Renal cortical epithelial cell (primary cell): Measurements from ENCODE around the gene CDH4. TPM values are rescaled to one million over a fixed set of nuclear protein-coding genes. Genes with fewer than 3 reads are reported as not detected.

ENCODE experiments used
- DNase-seq: peaks from one replicate; pipeline ENCODE4 v3.0.0-alpha.2; 2011; ENCODE audit warnings: low read depth
- total RNA-seq: library from RNA; depleted of rRNA; stranded (reverse); fragments of >200 nt; gene quantifications from 2 replicates; pipeline ENCODE4 v1.2.3, GENCODE V29; 2014

The CDH4 gene
- total RNA-seq, 1 donor from 2014 or later, result 6.4 TPM

- DNase-seq, result no peak
Measured at GRCh38 chr20:61706259-61706961, 454.3 kb downstream of the CDH4 start.

GRCh38 chr20:61708891-61709290, 456.8 kb downstream of the CDH4 start:
- no peak for DNase-seq

GRCh38 chr20:61710108-61710507, 458.0 kb downstream of the CDH4 start:
- no peak for DNase-seq

DNA sequence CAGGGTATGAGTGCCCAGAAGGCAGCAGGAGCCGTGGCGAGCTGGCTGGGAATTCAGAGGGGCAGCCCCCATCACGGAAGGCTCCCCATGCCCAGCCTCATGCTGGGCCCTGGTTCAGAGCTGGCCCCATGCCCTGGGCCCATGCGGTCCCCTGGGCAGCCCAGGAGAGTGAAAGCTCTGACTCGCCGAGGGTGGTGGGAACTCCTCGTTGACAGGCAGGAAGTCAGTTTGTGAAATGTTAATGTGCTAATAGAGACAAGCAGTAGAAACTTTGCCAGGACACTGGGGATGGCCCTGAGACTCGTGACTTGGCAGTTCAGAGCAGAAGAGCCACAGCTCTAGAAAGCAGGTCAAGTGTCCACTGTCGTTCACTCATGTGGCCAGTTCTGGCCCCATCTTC, 460.6 kb downstream of the CDH4 start:
- DNase-seq, result no peak

DNA sequence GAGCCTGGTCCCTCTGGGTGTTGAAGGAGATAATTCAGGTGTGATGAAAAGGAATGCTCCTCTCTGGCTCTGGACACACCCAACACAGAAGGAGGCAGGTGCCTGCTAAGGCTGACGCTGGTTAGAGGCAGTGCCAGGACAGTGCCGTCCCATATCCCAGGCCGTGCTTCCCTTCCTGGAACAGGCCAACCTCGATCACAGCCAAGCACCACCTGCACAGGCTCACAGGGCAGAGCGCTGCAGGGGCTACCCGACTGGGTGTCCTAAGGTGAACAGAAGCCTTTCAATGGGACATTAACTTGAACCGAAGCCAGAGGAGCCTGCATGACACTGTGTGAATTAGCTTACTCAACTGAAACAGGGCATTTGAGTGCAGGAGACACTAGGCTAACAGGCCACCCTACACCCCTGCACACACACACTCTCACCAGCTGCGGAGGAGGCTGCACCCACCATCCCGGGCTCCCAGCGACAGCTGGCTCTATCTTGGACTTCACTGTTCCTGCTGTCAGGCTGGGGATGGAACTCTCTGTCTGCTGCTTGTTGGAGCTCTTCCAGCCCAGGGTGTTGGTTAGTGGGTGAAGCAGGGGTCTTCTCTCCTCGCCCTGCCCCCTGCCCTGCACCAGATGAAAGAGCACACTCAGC, 466.4 kb downstream of the CDH4 start:
- no peak for DNase-seq

GRCh38 chr20:61719691-61720347, 467.8 kb downstream of the CDH4 start:
- DNase-seq, result no peak

GRCh38 chr20:61720348-61720696, 468.3 kb downstream of the CDH4 start:
- no peak for DNase-seq

GRCh38 chr20:61722146-61722678, 470.2 kb downstream of the CDH4 start:
- DNase-seq, result no peak

DNA sequence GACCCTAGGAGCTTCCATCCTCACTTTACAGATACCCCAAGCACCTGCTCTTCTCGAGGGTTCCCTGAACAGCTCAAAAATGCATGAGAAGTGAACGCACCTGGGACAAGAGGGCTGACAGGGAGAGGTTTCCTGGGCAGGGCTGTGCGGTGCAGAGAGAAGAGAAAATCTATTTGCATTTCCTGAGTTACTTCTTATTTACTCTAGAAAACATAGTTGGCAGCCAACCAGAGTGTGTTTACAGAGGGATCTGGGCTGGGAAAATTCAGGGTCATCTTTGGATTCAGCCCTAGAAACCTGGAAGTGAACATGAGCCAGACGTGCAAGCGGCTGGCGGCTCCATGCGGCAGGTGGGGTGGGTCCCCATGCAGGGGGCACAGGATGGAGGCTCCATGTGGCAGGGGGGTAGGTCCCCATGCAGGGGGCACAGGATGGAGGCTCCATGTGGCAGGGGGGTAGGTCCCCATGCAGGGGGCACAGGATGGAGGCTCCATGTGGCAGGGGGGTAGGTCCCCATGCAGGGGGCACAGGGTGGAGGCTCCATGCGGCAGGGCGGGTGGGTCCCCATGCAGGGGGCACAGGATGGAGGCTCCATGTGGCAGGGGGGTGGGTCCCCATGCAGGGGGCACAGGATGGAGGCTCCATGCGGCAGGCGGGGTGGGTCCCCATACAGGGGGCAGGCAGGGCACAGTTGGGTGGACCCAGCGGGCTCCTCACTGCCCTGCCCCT, 471.6 kb downstream of the CDH4 start:
- no peak for DNase-seq

- DNase-seq, result no peak
Measured at GRCh38 chr20:61724376-61724775, 472.3 kb downstream of the CDH4 start.

DNA sequence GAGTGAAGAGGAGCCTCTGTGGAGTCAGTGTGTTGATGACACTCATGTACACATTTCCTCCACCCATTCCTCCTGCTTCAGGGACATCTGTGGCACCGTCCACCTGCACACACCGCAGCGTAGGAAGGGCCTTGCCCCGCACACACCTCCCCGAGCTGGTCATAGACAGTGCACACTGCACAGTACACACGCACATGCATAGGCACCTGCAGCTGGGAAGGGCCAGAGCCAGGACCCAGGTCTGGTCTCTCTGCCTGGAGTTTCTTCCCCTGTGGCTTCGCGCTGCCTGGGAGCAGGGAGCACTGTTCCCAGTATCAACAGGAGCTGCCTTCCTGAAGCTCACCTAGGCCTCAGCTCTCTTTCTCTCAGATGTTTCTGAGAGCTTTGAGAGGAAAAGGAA, 473.1 kb downstream of the CDH4 start:
- DNase-seq, result no peak

DNA sequence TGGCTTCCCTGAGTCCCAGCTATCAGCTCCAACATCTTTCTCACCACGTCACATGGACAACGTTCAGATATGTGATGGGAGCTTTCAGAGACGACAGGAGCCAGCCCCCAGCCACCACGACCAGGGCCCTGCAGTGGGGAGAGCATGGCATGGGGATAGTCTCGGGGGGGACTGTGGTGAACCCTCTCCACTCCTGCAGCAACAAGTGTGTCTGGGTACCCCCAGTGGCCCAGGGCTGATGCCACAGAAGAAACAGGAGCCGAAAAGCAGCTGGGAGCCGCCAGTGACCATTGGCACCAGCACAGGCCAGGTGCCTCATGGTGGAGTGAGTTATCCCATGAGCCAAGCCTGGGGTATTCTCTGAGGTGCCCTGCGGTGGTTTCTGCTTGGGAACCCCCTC, 473.9 kb downstream of the CDH4 start:
- no peak for DNase-seq

DNA sequence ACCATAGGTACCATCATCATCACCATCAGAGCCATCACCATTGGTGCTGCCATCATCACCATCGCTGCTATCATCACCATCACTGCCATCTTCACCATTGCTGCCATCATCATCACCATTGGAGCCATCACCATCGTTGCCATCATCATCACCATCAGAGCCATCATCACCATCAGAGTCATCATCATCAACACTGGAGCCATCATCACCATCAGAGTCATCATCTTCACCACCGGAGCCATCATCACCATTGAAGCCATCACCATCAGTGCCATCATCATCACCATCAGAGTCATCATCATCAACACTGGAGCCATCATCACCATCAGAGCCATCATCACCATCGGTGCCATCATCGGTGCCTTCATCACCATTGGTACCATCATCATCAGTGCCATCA, 474.9 kb downstream of the CDH4 start:
- no peak for DNase-seq

GRCh38 chr20:61727761-61728160, 475.7 kb downstream of the CDH4 start:
- DNase-seq, result no peak

DNA sequence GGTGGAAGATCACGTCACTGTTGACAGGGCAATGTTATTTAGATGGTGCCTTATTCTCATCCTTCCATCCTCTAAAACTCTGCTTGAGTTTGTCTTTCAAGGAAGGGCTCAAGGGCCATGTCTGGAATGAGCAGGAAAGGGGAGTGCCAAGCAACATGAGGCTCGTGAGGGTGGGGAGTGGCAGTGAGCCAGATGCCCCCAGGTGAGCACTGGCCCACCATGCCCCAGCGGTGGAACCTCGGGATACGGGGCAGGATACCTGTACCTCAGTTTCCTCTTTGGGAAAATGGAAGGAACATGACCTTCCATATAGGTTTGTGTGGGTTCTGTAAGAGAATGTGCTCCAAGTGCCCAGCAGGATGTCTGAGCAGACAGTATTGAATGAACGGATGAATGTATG, 476.3 kb downstream of the CDH4 start:
- no peak for DNase-seq

DNA sequence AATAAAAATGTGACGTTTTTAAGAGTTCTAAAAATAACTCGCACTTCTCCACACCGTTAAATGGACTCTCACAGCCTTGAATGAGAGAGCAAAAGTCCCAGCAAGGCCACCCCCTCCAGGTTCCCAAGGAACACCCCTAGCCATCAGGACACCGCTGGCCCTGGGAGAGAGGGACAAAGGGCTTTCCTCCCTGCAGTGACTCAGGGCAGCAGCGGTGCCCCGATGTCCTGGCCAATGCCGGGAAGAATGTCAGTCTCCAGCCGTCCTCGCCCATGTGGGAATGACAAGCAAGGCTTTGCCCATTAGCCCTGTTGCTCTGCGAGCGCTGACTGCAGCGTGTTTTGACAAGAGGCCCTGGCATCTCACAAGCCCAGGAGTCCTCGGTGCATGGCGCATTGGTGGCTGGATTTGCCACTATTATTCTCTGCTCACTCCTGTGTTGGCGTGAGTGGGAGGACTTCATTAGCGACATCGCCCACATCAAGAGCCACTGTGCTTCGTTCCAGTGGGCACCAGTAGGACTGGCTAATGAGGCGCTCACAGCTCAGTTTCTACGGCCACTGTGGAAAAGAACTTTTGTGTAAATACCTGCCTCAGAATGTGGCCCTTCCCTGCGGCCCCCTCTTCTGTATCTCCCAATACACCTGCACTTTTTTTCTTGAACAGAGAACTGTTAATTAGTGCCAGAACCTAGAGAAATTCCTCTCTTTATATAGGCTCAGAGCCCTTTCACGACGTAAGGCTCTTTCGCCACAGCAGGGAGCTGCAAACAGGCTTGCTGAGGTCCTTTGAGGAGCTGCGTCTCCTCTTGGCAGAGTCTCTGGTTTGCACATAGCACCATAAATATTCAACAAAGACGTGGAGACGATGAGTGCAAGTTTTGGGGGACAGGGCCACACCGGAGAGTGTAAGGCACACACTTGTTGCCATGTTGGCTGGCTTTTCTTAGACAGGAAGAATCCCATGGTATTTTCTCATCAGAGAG, 477.0 kb downstream of the CDH4 start:
- DNase-seq, result no peak

- DNase-seq, result no peak
Measured at GRCh38 chr20:61730631-61731362, 478.7 kb downstream of the CDH4 start.

DNA sequence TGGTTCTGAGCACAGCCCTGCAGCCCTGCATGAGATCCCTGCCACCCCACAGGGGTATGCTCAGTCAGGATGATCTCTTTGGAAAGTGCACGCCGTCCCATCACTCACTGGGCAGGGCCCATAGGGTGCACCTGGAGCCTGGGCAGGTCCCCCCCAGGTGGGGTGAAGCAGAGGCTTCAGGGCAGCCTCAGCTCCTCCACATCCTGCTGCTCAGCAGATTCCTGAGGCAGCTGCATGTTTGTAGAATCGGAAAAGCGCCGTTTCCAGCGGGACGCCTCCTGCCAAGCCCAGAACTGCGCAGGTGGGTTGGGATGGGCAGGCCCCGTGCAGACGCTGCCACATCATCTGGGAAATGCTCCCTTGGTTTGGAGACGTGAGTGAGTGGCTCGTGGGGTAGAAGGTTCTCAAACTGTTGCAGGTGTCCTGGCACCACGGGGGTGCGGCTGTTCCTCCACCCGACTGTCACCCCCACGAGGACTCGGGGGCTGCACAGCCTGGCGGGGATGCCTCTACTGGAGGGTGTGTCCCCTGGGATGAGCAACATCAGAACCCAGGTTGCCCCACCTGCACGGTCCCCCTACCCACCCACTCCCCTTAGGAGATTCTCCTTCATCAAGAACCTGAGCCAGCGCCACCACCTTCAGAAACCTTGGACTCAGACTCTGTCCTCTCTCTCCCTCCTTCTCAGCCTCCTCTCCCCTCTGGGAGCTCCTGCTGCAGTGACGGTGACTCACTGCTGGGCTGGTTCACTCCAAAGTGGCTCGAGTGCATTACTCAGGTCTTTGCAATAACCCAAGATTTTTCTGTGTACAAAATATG, 479.5 kb downstream of the CDH4 start:
- DNase-seq, result peak; percentile 29

DNA sequence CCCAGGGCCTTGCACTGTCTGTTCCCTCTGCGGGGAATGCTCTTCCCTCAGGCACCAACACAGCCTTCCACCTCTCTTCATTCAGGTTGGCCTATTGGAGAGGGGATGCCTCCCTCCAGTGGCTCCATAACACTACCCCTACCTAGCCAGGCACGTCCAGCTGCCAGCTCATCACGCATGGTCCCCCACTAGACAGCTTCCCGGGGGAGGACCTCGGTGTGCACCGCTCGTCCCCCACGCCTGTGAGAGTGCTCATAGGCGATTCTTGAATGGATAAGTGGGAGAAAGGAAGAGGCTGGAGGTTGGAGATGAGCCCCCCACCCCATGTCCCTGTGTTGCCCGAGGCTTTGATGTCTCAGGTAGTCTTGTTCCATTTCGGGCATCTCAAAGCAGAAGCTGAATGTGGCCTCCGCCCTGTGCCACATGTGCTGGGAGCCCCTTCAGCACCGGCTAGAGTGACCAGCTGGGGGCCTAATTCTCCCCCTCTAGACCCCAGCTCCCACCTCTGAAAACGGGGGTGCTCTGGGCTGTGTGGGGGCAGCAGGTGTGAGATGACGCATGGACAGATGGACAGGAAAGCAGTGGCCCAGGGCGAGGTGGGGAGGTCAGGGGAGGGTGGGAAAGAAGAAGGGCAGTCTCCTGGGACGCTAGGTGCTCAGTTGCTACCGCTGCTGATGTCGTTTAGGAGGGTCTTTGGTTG, 480.6 kb downstream of the CDH4 start:
- DNase-seq, result no peak
